Vein endothelial cell (primary cell): Measurements from ENCODE around the gene FAM9B. TPM values are rescaled to one million over a fixed set of nuclear protein-coding genes. Genes with fewer than 3 reads are reported as not detected.

Experiments used
- total RNA-seq: library from RNA; depleted of rRNA; stranded (reverse); fragments of >200 nt; gene quantifications from 2 replicates; pipeline ENCODE4 v1.2.3, GENCODE V29; 2012

The FAM9B gene
- total RNA-seq = not detected in 2 replicates

GRCh38 chrX:9033989-9034388 lies at the start of gene FAM9B:
FAM9B (minus strand) TSS chrX:9034127; CDS start chrX:9032986, 1,141 bp downstream.

Other genes starting within 250 kb of the FAM9B start
- not detected in 2 replicates for gene FAM9A, start 232.7 kb downstream of the FAM9B start, total RNA-seq